Measurements from ENCODE around the gene SCN9A.

The SCN9A gene

GRCh38 chr2:166364476-166365161, 11.1 kb downstream of the SCN9A start:
- no peaks in the 10 kb centered on the region for H3K4me1 ChIP-seq (ENCODE audit: low read length)
- TF ChIP-seq CTCF (IDR thresholded peaks at IDR 0.05; ENCODE audit: low read length) (no peak), EZH2phosphoT487 (IDR thresholded peaks at IDR 0.05; ENCODE audit: low read length) (no peak), EZH2 (optimal IDR thresholded peaks at IDR 0.05; ENCODE audit: low read depth, low read length) (no peak)
- no peaks in the 10 kb centered on the region for H4K20me1 ChIP-seq (ENCODE audit: insufficient read depth, low read length)
- peaks cover 42% of the 10 kb centered on the region for H3K79me2 ChIP-seq (ENCODE audit: low read length)
- no peaks in the 10 kb centered on the region for H3K9me3 ChIP-seq (replicated peaks; ENCODE audit: insufficient read depth, low read length)
- H3K27me3 ChIP-seq (replicated peaks; ENCODE audit: insufficient read depth, low read length), result no peaks in the 10 kb centered on the region
- no peak overlapping the region for H3K9ac ChIP-seq (ENCODE audit: low read length)
- H2AFZ ChIP-seq (ENCODE audit: low read length), result no peak overlapping the region
- H3K36me3 ChIP-seq (replicated peaks; ENCODE audit: insufficient read depth, low read length), result no peaks in the 10 kb centered on the region
- H3F3A ChIP-seq (ENCODE audit: insufficient read depth, low read length), result no peaks in the 10 kb centered on the region
- no peaks in the 10 kb centered on the region for H3K9me2 ChIP-seq (replicated peaks; ENCODE audit: insufficient read depth, low read length)
- H3K4me2 ChIP-seq (ENCODE audit: low read depth, low read length), result no peak overlapping the region
- H3K4me3 ChIP-seq (ENCODE audit: low read length), result no peak overlapping the region
- H3K27ac ChIP-seq (ENCODE audit: low read length), result no peak overlapping the region
- DNase-seq, result no peak

- Histone ChIP-seq H3K9ac (ENCODE audit: low read length) (no peak overlapping the region), H3K9me2 (replicated peaks; ENCODE audit: insufficient read depth, low read length) (no peaks in the 10 kb centered on the region), H3K4me3 (ENCODE audit: low read length) (no peak overlapping the region), H3K4me2 (ENCODE audit: low read depth, low read length) (no peak overlapping the region), H3K4me1 (ENCODE audit: low read length) (no peaks in the 10 kb centered on the region), H2AFZ (ENCODE audit: low read length) (no peak overlapping the region), H3K9me3 (replicated peaks; ENCODE audit: insufficient read depth, low read length) (no peaks in the 10 kb centered on the region), H3K36me3 (replicated peaks; ENCODE audit: insufficient read depth, low read length) (no peaks in the 10 kb centered on the region), H3K79me2 (ENCODE audit: low read length) (peaks cover 26% of the 10 kb centered on the region), H4K20me1 (ENCODE audit: insufficient read depth, low read length) (no peaks in the 10 kb centered on the region), H3K27me3 (replicated peaks; ENCODE audit: insufficient read depth, low read length) (no peaks in the 10 kb centered on the region), H3F3A (ENCODE audit: insufficient read depth, low read length) (no peaks in the 10 kb centered on the region), H3K27ac (ENCODE audit: low read length) (no peak overlapping the region)
- DNase-seq, result peak; percentile 62
- peak; percentile 78 for TF ChIP-seq CTCF (IDR thresholded peaks at IDR 0.05; ENCODE audit: low read length)
- TF ChIP-seq EZH2phosphoT487 (IDR thresholded peaks at IDR 0.05; ENCODE audit: low read length), result no peak
- no peak for TF ChIP-seq EZH2 (optimal IDR thresholded peaks at IDR 0.05; ENCODE audit: low read depth, low read length)
Measured at GRCh38 chr2:166361351-166362153, 14.2 kb downstream of the SCN9A start.

GRCh38 chr2:166360906-166361305, 14.8 kb downstream of the SCN9A start:
- H3K4me1 ChIP-seq (ENCODE audit: low read length), result no peaks in the 10 kb centered on the region
- no peak overlapping the region for H2AFZ ChIP-seq (ENCODE audit: low read length)
- H3K79me2 ChIP-seq (ENCODE audit: low read length), result peaks cover 21% of the 10 kb centered on the region
- H3K36me3 ChIP-seq (replicated peaks; ENCODE audit: insufficient read depth, low read length), result no peaks in the 10 kb centered on the region
- H3K4me2 ChIP-seq (ENCODE audit: low read depth, low read length), result no peak overlapping the region
- TF ChIP-seq EZH2 (optimal IDR thresholded peaks at IDR 0.05; ENCODE audit: low read depth, low read length), result no peak
- no peak for TF ChIP-seq CTCF (IDR thresholded peaks at IDR 0.05; ENCODE audit: low read length)
- TF ChIP-seq EZH2phosphoT487 (IDR thresholded peaks at IDR 0.05; ENCODE audit: low read length), result no peak
- H4K20me1 ChIP-seq (ENCODE audit: insufficient read depth, low read length), result no peaks in the 10 kb centered on the region
- no peak overlapping the region for H3K27ac ChIP-seq (ENCODE audit: low read length)
- H3K9me2 ChIP-seq (replicated peaks; ENCODE audit: insufficient read depth, low read length), result no peaks in the 10 kb centered on the region
- no peaks in the 10 kb centered on the region for H3F3A ChIP-seq (ENCODE audit: insufficient read depth, low read length)
- no peaks in the 10 kb centered on the region for H3K27me3 ChIP-seq (replicated peaks; ENCODE audit: insufficient read depth, low read length)
- no peaks in the 10 kb centered on the region for H3K9me3 ChIP-seq (replicated peaks; ENCODE audit: insufficient read depth, low read length)
- no peak for DNase-seq
- H3K9ac ChIP-seq (ENCODE audit: low read length), result no peak overlapping the region
- no peak overlapping the region for H3K4me3 ChIP-seq (ENCODE audit: low read length)

All from MM.1S (cell line).